ENCODE measurements around the gene SHFL.

The SHFL gene

GRCh38 chr19:10135551-10136334, 49.6 kb downstream of the SHFL start:
- DNase-seq: no peak

GRCh38 chr19:10136936-10137335, 50.8 kb downstream of the SHFL start:
- no peak for DNase-seq

- no peak for DNase-seq
Observed at GRCh38 chr19:10137751-10138682, 51.9 kb downstream of the SHFL start.

- no peak for DNase-seq
Observed at GRCh38 chr19:10138879-10139795, 53.0 kb downstream of the SHFL start.

GRCh38 chr19:10139952-10140351, 53.8 kb downstream of the SHFL start:
- no peak for DNase-seq

- no peak for DNase-seq
Observed at GRCh38 chr19:10141479-10141878, 55.4 kb downstream of the SHFL start.

- no peak for DNase-seq
Observed at GRCh38 chr19:10141973-10142372, 55.9 kb downstream of the SHFL start.

All from NK-92 treated with Interleukin-12 subunit alpha and Interleukin-12 subunit beta, amount 100 ng/mL, for 24 hours (cell line).